Stomach (tissue), 9 donors: ENCODE data around the gene SCARB1. TPM values are rescaled to one million over a fixed set of nuclear protein-coding genes. Genes with fewer than 3 reads are reported as not detected.

Source experiments
- DNase-seq, 2 donors: peaks; one replicate each; pipeline versions ENCODE4 v3.0.0 to v3.0.0-alpha.2; 2013 to 2019
- H3K27ac ChIP-seq, 5 donors: fragments of 200-600 bp in 4 of 5; sonication (generic) in 4 of 5; one replicate each; pipeline ENCODE4 v1.5.1; 2013 to 2019; ENCODE audit warnings: mild to moderate bottlenecking in 1 of 5, moderate library complexity in 1 of 5
- H3K27me3 ChIP-seq, 3 donors: fragments of 200-600 bp; sonication (generic); one replicate each; pipeline ENCODE4 v1.5.1; 2017 to 2019; ENCODE audit warnings: mixed run types in 1 of 3
- H3K36me3 ChIP-seq, 4 donors: fragments of 200-600 bp; sonication (generic); 1 replicate in 3 of 4; 2 replicates in 1 of 4; pipeline ENCODE4 v1.5.1; 2016 to 2019
- H3K4me1 ChIP-seq, 4 donors: fragments of 200-600 bp; sonication (generic); one replicate each; pipeline ENCODE4 v1.5.1; 2016 to 2019
- H3K4me3 ChIP-seq, 4 donors: fragments of 200-600 bp; sonication (generic) in 3 of 4; one replicate each; pipeline ENCODE4 v1.5.1; 2016 to 2019; ENCODE audit warnings: mild to moderate bottlenecking in 1 of 4
- H3K9me3 ChIP-seq, 4 donors: fragments of 200-600 bp; sonication (generic); one replicate each; pipeline ENCODE4 v1.5.1; 2016 to 2019
- CTCF ChIP-seq, 7 experiments: fragments of 450-650 bp in 4 of 7; fragments of 200-600 bp in 3 of 7; sonication (generic) in 3 of 7; IDR thresholded peaks; one replicate each; pipeline ENCODE4 v1.5.1; 2016 to 2019; ENCODE audit warnings: antibody characterized with exemption in 7 of 7, control low read depth in 2 of 7, mild to moderate bottlenecking in 1 of 7
- EP300 ChIP-seq: sonication (generic); formaldehyde crosslinking; IDR thresholded peaks from one replicate; pipeline ENCODE4 v1.6.1; 2017; ENCODE audit warnings: antibody characterized with exemption
- POLR2A ChIP-seq, 4 donors: fragments of 450-650 bp; IDR thresholded peaks; one replicate each; pipeline ENCODE4 v1.6.1; 2016; ENCODE audit warnings: antibody characterized with exemption in 4 of 4, control low read depth in 2 of 4, mild to moderate bottlenecking in 1 of 4, moderate library complexity in 1 of 4
- POLR2AphosphoS5 ChIP-seq, 3 donors: sonication (generic); formaldehyde crosslinking; IDR thresholded peaks; one replicate each; pipeline ENCODE4 v1.6.1; 2016; ENCODE audit warnings: antibody characterized with exemption in 3 of 3
- WGBS, 5 donors: extraction: QIAGEN DNeasy Blood & Tissue Kit in 3 of 5; methylation state at CpG; one replicate each; pipeline versions ENCODE4 v1.1.5 to v1.1.7; 2013 to 2018; 5-methylcytosine and 5-hydroxymethylcytosine counted together
- intact Hi-C: fragments of 100-400 bp; cut with DNase I; formaldehyde crosslinking; loops from one replicate; pipeline ENCODE4 v1.15.1; 2023; ENCODE audit warnings: low total_unique reads
- polyA plus RNA-seq, 3 donors: library from polyadenylated mRNA; stranded (reverse); fragments of 200-250 nt; gene quantifications; one replicate each; pipeline ENCODE4 v1.2.3, GENCODE V29; 2013
- total RNA-seq, 5 donors: library from RNA; depleted of rRNA; stranded (reverse); fragments of >200 nt; gene quantifications; one replicate each; pipeline versions ENCODE4 v1.1.0 to v1.2.3, GENCODE V29; 2014 to 2016
- donor health status: healthy with polysubstance abuse.
- donor health status: Bipolar disorder and iron deficiency.
- donor health status: healthy.

Gene SCARB1
- total and polyA plus RNA-seq, 8 donors: 2.9 to 63.7 (median 8.8) TPM

GRCh38 chr12:124784871-124785572 is 78.6 kb downstream of the SCARB1 start:
- Histone ChIP-seq H3K4me1 (peaks cover 0 to 14% (median 8%) of the 10 kb centered on the region in 4 donors), H3K4me3 (no peak overlapping the region), H3K27ac (no peak overlapping the region), H3K36me3 (peaks cover 0 to 39% (median 6%) of the 10 kb centered on the region in 4 donors), H3K27me3 (no peaks in the 10 kb centered on the region), H3K9me3 (no peaks in the 10 kb centered on the region)
- no peak for TF ChIP-seq CTCF (IDR thresholded peaks at IDR 0.05)
- no peak for TF ChIP-seq POLR2AphosphoS5 (IDR thresholded peaks at IDR 0.05)
- no peak for TF ChIP-seq POLR2A (IDR thresholded peaks at IDR 0.05)
- TF ChIP-seq EP300: no peak
- no peak for DNase-seq
- intact Hi-C loops: no loop called here
- WGBS, 5 donors: 84 to 92% (median 85%) methylated on average over 10 to 11 of the region's 11 CpGs

- no peak for TF ChIP-seq CTCF (IDR thresholded peaks at IDR 0.05)
- no peak for TF ChIP-seq EP300
- TF ChIP-seq POLR2AphosphoS5 (IDR thresholded peaks at IDR 0.05): no peak
- TF ChIP-seq POLR2A (IDR thresholded peaks at IDR 0.05): no peak
- H3K4me1 ChIP-seq: peaks cover 0 to 14% (median 8%) of the 10 kb centered on the region in 4 donors
- 93 to 99% (median 97%) methylated on average over 5 of the region's 5 CpGs for WGBS, 5 donors
- H3K27ac ChIP-seq: no peak overlapping the region
- no peaks in the 10 kb centered on the region for H3K27me3 ChIP-seq
- H3K4me3 ChIP-seq: no peak overlapping the region
- peaks cover 0 to 31% (median 5%) of the 10 kb centered on the region in 4 donors for H3K36me3 ChIP-seq
- DNase-seq: no peak
- intact Hi-C loops: no loop called here
- H3K9me3 ChIP-seq: no peaks in the 10 kb centered on the region
Measured at GRCh38 chr12:124783087-124783486, 80.6 kb downstream of the SCARB1 start.

GRCh38 chr12:124782132-124782531 is 81.5 kb downstream of the SCARB1 start:
- intact Hi-C loops: no loop called here
- H3K4me1 ChIP-seq: peaks cover 0 to 12% (median 8%) of the 10 kb centered on the region in 4 donors
- peaks cover 0 to 29% (median 7%) of the 10 kb centered on the region in 4 donors for H3K36me3 ChIP-seq
- TF ChIP-seq CTCF (IDR thresholded peaks at IDR 0.05): no peak
- TF ChIP-seq POLR2AphosphoS5 (IDR thresholded peaks at IDR 0.05): no peak
- TF ChIP-seq POLR2A (IDR thresholded peaks at IDR 0.05): no peak
- no peak for TF ChIP-seq EP300
- H3K4me3 ChIP-seq: no peak overlapping the region
- WGBS, 5 donors: 90 to 98% (median 97%) methylated on average over 2 of the region's 2 CpGs
- no peaks in the 10 kb centered on the region for H3K9me3 ChIP-seq
- H3K27ac ChIP-seq: no peak overlapping the region
- no peaks in the 10 kb centered on the region for H3K27me3 ChIP-seq
- DNase-seq: no peak

GRCh38 chr12:124780752-124781685 is 82.6 kb downstream of the SCARB1 start:
- no peaks in the 10 kb centered on the region for H3K27me3 ChIP-seq
- no peaks in the 10 kb centered on the region for H3K9me3 ChIP-seq
- peaks cover 0 to 23% (median 7%) of the 10 kb centered on the region in 4 donors for H3K36me3 ChIP-seq
- no peak for DNase-seq
- TF ChIP-seq EP300 (no peak), POLR2A (IDR thresholded peaks at IDR 0.05) (no peak), POLR2AphosphoS5 (IDR thresholded peaks at IDR 0.05) (no peak), CTCF (IDR thresholded peaks at IDR 0.05) (no peak)
- no peak overlapping the region for H3K27ac ChIP-seq
- 86 to 93% (median 89%) methylated on average over 15 to 16 of the region's 16 CpGs for WGBS, 5 donors
- peaks cover 0 to 6% (median under 1%) of the 10 kb centered on the region in 4 donors for H3K4me1 ChIP-seq
- H3K4me3 ChIP-seq: no peak overlapping the region
- intact Hi-C loops: no loop called here
